DLD1 (cell line): ENCODE measurements around the gene ZNF784.

ENCODE experiments used
- in situ Hi-C: cut with HindIII; loops from 2 replicates; pipeline ENCODE4 v1.10.0; 2017; ENCODE audit warnings: low sequenced_read_pairs

ZNF784 gene

DNA sequence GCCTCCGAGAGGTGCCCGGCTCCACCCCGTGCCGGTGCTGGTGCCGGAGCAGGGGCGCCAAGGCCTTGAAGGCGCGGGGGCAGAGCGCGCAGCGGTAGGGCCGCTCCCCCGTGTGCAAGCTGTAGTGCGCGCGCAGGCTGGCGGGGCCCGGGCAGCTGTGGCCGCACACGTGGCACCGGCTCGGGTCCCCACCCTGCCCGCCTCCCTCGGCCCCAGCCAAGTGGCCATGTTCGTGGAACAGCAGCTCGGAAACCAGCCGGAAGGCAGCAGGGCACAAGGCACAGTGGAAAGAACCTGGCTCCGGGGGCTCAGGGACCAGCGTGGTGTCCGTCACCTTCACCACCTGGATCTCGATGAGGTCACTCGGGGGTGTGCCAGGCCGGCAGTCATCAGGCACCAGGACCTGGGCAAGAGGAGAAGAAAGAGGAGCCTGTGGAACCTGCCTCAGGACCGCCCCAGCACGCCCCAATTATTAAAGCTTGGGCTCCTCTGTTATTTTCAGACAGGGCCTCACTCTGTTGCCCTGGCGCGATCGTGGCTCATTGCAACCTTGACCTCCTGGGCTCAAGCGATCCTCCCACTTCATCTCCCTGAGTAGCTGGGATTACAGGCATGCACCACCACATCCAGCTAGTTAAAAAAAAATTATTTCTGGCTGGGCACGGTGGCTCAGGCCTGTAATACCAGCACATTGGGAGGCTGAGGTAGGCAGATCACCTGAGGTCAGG, 2.0 kb downstream of the ZNF784 start:
- in situ Hi-C loops = loop anchor here (5.0 to 10.0 kb wide), 2 partner anchors 95 to 448 kb away; no protein-coding TSS in a partner anchor

GRCh38 chr19:55621673-55622231, 2.6 kb downstream of the ZNF784 start:
- in situ Hi-C loops = loop anchor here (5.0 to 10.0 kb wide), 2 partner anchors 94 to 447 kb away; no protein-coding TSS in a partner anchor

- in situ Hi-C loops = loop anchor here (5.0 to 10.0 kb wide), 2 partner anchors 94 to 446 kb away; no protein-coding TSS in a partner anchor
Measured at GRCh38 chr19:55621205-55621672, 3.1 kb downstream of the ZNF784 start.

DNA sequence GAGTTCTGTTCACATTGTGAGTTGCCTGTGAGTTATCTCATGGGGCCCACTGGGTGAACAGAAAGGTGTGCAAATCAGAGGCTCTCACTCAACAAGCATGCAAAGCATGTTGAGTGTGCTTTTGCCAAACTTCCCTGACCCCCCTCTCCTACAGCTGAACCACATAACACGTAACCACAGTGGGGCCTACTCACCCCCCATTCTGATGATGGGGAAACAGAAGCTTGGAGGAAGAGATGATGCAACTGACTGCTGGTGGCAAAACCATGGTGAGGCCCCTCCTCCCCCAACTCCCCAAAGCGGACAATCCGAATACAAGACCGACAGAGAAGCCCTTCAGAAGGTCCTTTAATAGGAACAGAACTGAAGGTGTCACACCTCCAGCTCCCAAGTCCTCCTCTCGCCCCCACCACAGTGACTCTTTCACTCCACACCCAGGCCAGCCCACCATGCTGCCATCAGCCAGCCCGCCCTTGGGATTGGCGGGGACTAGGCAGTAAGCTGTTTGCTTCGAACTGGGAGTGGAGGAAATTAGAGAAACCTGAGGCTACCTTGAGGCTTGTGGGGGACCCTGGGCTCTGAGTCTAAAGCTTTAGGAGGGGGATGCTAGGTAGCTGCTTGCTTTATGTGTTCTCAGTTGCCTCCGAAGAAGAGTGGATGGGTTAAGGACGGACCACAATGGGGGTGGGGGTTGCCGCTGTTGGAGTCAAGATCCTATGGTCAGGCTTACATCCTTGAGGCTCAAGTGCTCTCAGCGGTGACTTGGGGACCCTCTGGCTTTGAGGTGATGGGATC, 3.8 kb downstream of the ZNF784 start:
- in situ Hi-C loops = loop anchor here (5.0 to 10.0 kb wide), 2 partner anchors 93 to 446 kb away; no protein-coding TSS in a partner anchor

- in situ Hi-C loops = no loop called here
Measured at GRCh38 chr19:55619286-55619685, 5.1 kb downstream of the ZNF784 start.

DNA sequence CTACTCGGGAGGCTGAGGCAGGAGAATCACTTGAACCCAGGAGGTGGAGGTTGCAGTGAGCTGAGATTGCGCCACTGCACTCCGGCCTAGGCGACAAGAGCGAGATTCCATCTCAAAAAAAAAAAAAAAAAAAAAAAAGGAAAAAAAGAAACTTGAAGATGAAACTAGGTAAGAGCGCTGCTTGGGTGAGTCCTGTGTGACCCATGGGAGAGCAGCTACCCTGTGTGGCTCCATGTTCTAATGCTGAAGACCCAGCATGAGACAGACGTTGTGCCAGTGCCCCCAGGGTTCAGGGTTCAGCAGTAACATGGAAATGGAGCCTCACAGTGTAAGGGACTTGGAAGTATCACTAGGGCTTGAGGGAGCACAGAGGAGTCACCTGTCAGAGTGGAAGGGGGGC, 5.9 kb downstream of the ZNF784 start:
- in situ Hi-C loops = no loop called here

GRCh38 chr19:55617426-55617825, 6.9 kb downstream of the ZNF784 start:
- in situ Hi-C loops = no loop called here

DNA sequence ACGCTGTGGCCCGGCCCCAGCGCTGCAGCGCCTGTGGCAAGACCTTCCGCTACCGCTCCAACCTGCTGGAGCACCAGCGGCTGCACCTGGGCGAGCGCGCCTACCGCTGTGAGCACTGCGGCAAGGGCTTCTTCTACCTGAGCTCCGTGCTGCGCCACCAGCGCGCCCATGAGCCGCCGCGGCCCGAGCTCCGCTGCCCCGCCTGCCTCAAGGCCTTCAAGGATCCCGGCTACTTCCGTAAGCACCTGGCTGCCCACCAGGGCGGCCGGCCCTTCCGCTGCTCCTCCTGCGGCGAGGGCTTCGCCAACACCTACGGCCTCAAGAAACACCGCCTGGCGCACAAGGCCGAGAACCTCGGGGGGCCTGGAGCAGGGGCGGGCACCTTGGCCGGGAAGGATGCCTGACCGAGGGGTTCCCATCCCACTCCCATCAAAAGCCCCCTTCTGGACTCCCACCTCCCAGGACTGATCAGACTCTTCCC, 7.9 kb downstream of the ZNF784 start:
- in situ Hi-C loops = no loop called here

DNA sequence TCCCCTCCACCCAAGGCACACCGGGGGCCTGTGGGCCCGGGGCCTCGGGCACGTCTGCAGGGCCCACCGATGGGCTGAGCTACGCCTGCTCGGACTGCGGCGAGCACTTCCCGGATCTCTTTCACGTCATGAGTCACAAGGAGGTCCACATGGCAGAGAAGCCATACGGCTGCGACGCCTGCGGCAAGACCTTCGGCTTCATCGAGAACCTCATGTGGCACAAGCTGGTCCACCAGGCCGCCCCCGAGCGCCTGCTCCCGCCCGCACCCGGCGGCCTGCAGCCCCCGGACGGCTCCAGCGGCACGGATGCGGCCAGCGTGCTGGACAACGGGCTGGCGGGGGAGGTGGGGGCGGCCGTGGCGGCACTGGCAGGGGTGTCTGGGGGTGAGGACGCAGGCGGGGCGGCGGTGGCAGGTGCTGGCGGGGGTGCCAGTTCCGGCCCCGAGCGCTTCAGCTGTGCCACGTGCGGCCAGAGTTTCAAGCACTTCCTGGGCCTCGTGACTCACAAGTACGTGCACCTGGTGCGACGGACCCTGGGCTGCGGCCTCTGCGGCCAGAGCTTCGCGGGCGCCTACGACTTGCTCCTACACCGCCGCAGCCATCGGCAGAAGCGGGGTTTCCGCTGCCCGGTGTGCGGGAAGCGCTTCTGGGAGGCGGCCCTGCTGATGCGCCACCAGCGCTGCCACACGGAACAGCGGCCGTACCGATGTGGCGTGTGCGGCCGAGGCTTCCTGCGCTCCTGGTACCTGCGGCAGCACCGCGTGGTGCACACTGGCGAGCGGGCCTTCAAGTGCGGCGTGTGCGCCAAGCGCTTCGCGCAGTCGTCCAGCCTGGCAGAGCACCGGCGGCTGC, 8.6 kb downstream of the ZNF784 start:
- in situ Hi-C loops = no loop called here

GRCh38 chr19:55614711-55615542, 9.4 kb downstream of the ZNF784 start:
- in situ Hi-C loops = no loop called here

- in situ Hi-C loops = no loop called here
Measured at GRCh38 chr19:55613930-55614710, 10.2 kb downstream of the ZNF784 start.

DNA sequence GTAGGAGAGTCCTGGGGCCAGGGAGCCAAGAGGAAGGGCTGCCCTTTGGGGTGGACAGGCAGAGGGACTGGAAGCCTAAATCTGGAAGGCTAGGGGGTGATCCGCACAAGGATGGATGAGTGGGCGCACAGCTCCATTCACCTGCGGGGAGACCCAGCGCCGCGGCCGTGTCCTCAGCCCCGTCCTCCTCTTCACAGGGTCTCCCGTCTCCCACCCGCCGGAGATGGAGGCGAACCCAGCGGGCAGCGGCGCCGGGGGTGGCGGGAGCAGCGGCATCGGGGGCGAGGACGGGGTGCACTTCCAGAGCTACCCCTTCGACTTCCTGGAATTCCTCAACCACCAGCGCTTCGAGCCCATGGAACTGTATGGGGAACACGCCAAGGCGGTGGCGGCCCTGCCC, 11.0 kb downstream of the ZNF784 start:
- in situ Hi-C loops = no loop called here

DNA sequence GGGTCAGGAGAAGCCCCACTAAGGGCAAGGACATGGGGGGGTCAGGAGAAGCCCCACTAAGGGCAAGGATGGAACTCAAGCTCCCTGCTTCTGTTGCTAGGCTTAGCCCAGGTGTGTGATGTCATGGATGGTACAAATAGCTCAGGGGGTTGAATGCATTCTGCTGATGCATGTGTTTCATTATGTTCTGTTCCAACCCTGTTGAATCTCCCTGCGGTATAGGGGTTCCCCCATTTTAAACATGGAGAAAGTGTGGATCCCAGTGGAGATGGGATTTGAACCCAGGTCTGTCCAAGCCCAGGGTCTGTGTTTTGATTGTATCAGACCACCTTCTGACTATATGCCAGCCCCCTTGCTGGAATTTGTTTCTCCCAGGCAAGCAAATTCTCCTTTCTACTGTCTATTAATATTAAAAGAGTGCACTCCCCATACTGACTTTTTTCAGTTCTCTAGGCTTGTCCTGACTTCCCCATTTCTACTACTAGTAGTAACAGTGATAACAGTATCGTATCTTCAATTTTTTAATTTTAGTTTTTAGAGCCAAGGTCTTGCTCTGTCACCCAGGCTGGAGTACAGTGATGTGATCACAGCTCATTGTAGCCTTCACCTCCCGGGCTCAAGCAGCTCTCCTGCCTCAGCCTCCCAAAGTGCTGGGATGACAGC, 12.3 kb downstream of the ZNF784 start:
- in situ Hi-C loops = no loop called here

DNA sequence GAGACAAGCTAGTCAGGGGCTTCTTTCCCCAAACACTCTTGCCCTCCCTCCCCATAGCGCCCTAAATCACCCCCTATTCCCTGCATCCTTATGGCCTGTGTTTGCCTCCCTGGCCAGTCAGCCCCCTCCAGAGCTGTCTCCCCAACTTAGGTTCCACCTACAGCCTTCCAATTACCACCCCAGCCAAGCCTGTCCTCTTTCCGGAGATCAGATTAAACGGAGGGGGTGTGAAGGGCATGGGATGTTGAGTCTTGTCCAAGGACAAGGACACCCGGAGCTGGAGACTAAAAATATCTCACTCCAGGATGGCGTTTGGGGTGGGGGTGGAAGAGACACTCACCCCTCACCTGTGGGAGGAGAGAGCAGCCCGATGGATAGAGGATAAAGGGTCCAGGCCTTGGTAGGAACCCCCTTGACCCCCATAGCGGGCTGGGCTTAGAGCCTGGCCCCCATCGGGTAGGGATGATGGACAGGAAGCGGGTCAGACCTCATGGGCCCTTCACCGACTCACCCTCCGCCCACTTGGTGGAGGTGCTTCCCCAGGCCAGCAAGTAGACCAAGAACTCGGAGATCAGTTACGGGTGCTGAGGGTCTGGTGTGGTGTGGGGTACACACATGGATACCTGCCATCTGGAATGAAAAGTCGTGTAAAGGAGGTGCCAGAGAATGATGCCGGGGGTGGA, 12.9 kb downstream of the ZNF784 start:
- in situ Hi-C loops = no loop called here

DNA sequence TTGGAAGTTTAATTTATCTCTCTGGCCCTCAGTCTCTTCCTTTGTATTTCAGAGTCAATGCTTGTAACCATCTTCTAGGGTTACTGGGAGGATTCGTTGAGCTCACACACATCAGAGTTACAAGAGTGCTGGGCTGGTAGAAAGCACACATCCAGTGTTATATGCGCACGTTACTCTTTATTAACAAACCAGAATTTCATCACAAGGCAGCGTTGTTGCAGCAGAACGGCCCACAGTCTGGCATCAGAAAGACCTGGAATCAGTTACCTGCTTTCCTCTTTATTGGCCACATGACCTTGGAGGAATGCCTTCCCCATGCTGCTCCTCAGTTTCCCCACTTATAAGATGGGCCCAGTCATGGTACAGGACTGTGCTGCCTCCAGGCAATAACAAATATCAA, 15.0 kb downstream of the ZNF784 start:
- in situ Hi-C loops = no loop called here

GRCh38 chr19:55606817-55607216, 17.5 kb downstream of the ZNF784 start:
- in situ Hi-C loops = no loop called here

DNA sequence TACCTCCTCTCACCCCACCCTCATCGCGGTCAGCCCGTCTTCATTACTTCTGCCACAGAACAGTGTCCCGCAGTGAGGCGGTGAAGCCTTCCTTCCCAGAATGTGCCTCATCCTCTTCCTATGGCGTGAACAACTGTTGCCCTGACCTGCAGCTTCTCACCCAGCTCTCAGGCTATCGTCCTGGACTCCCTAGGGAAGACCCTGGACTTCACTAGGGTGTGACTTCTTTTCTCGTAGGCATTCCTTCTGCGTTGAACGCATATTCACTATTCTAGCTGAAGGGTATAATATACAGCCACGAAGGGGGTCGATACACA, 17.9 kb downstream of the ZNF784 start:
- in situ Hi-C loops = no loop called here
